Transverse colon (tissue), 3 donors: ENCODE data around the gene ZNF160.
"Not testable (repeated sequence)": the region's sequence is repeated elsewhere in the genome, so short reads cannot be mapped to it uniquely, and the experiment has no call there.

Source experiments
- CTCF ChIP-seq, 5 experiments: fragments of 200-600 bp in 3 of 5; fragments of 450-650 bp in 2 of 5; sonication (generic) in 3 of 5; IDR thresholded peaks; 1 replicate in 2 of 5; 2 replicates in 3 of 5; pipeline ENCODE4 v1.5.1; 2016 to 2017; ENCODE audit warnings: antibody characterized with exemption in 5 of 5, inconsistent platforms in 3 of 5, mild to moderate bottlenecking in 2 of 5, moderate library complexity in 1 of 5
- POLR2A ChIP-seq: fragments of 450-650 bp; IDR thresholded peaks from one replicate; pipeline ENCODE4 v1.6.1; 2016; ENCODE audit warnings: antibody characterized with exemption, mild to moderate bottlenecking, moderate library complexity

- not testable (repeated sequence) for TF ChIP-seq CTCF (IDR thresholded peaks at IDR 0.05); POLR2A
Measured at GRCh38 chr19:53098570-53098969, 4.7 kb downstream of the ZNF160 start.
